Mesenchymal stem cell (in vitro differentiated cells and primary cell): ENCODE results near the gene RGS14.
A peak's percentile ranks its signal among the peaks of the same experiment; 100 is the strongest.

Experiments used
- DNase-seq: peaks from one replicate; pipeline ENCODE4 v3.0.0-alpha.2; 2013
- H2AFZ ChIP-seq: one replicate; pipeline ENCODE4 v1.6.1; 2013; ENCODE audit warnings: low read depth, mild to moderate bottlenecking, control low read depth, inconsistent platforms, low read length, moderate library complexity
- H2AK5ac ChIP-seq: 2 replicates; pipeline ENCODE4 v1.6.1; 2013; ENCODE audit warnings: low read length, moderate library complexity, mild to moderate bottlenecking, inconsistent platforms; ENCODE audit not compliant: severe bottlenecking
- H2BK120ac ChIP-seq: one replicate; pipeline ENCODE4 v1.6.1; 2013; ENCODE audit warnings: low read depth, mild to moderate bottlenecking, inconsistent platforms, low read length, moderate library complexity
- H2BK12ac ChIP-seq, 2 experiments: one replicate each; pipeline ENCODE4 v1.6.1; 2013; ENCODE audit warnings: inconsistent platforms in 2 of 2, low read length in 2 of 2, mild to moderate bottlenecking in 2 of 2, moderate library complexity in 2 of 2, control low read depth in 1 of 2
- H2BK15ac ChIP-seq: one replicate; pipeline ENCODE4 v1.6.1; 2013; ENCODE audit warnings: mild to moderate bottlenecking, low read depth, inconsistent platforms; ENCODE audit not compliant: poor library complexity, severe bottlenecking
- H2BK5ac ChIP-seq: 2 replicates; pipeline ENCODE4 v1.6.1; 2013; ENCODE audit warnings: low read depth, mild to moderate bottlenecking, low read length, control low read depth, inconsistent platforms; ENCODE audit not compliant: poor library complexity, severe bottlenecking
- H3K14ac ChIP-seq, 2 experiments: one replicate each; pipeline ENCODE4 v1.6.1; 2013; ENCODE audit warnings: inconsistent platforms in 2 of 2, low read length in 2 of 2, control low read depth in 1 of 2, mild to moderate bottlenecking in 1 of 2, moderate library complexity in 1 of 2
- H3K18ac ChIP-seq, 2 experiments: one replicate each; pipeline ENCODE4 v1.6.1; 2013; ENCODE audit warnings: inconsistent platforms in 2 of 2, low read length in 2 of 2, control low read depth in 1 of 2, low read depth in 1 of 2, mild to moderate bottlenecking in 1 of 2
- H3K23ac ChIP-seq, 2 experiments: one replicate each; pipeline ENCODE4 v1.6.1; 2013; ENCODE audit warnings: inconsistent platforms in 2 of 2, low read length in 2 of 2, mild to moderate bottlenecking in 2 of 2, moderate library complexity in 2 of 2, control low read depth in 1 of 2
- H3K27ac ChIP-seq: 2 replicates; pipeline ENCODE4 v1.5.1; 2013; ENCODE audit warnings: mild to moderate bottlenecking, moderate library complexity, low read length, control low read depth, inconsistent platforms; ENCODE audit not compliant: poor library complexity, severe bottlenecking
- H3K27me3 ChIP-seq, 2 experiments: 2 replicates each; pipeline versions ENCODE4 v1.6.1 to v1.7.0; 2013; ENCODE audit warnings: low read length in 2 of 2, mild to moderate bottlenecking in 2 of 2, moderate library complexity in 2 of 2, control low read depth in 1 of 2, inconsistent platforms in 1 of 2; ENCODE audit not compliant: control insufficient read depth in 1 of 2, insufficient read depth in 1 of 2
- H3K36me3 ChIP-seq, 2 experiments: 2 replicates each; pipeline versions ENCODE4 v1.6.1 to v1.7.0; 2013; ENCODE audit warnings: low read length in 2 of 2, control low read depth in 1 of 2, inconsistent platforms in 1 of 2, low read depth in 1 of 2, mild to moderate bottlenecking in 1 of 2; ENCODE audit not compliant: insufficient read depth in 2 of 2, control insufficient read depth in 1 of 2
- H3K4ac ChIP-seq, 2 experiments: one replicate each; pipeline ENCODE4 v1.6.1; 2013; ENCODE audit warnings: inconsistent platforms in 2 of 2, low read length in 2 of 2, mild to moderate bottlenecking in 2 of 2, moderate library complexity in 2 of 2, control low read depth in 1 of 2, low read depth in 1 of 2
- H3K4me1 ChIP-seq: 2 replicates; pipeline ENCODE4 v1.6.1; 2013; ENCODE audit warnings: low read depth, low read length, control low read depth; ENCODE audit not compliant: control insufficient read depth, insufficient read depth
- H3K4me2 ChIP-seq: 2 replicates; pipeline ENCODE4 v1.6.1; 2013; ENCODE audit warnings: low read length, mild to moderate bottlenecking, inconsistent platforms; ENCODE audit not compliant: poor library complexity, severe bottlenecking
- H3K4me3 ChIP-seq, 2 experiments: 2 replicates each; pipeline versions ENCODE4 v1.5.1 to v1.7.0; 2013; ENCODE audit warnings: low read length in 2 of 2, mild to moderate bottlenecking in 2 of 2, control low read depth in 1 of 2, low read depth in 1 of 2; ENCODE audit not compliant: insufficient read depth in 1 of 2
- H3K79me1 ChIP-seq: replicated peaks from 2 replicates; pipeline ENCODE4 v1.6.1; 2013; ENCODE audit warnings: mild to moderate bottlenecking, control low read depth, low read length, inconsistent platforms; ENCODE audit not compliant: poor library complexity, severe bottlenecking
- H3K9ac ChIP-seq: 2 replicates; pipeline ENCODE4 v1.7.0; 2013; ENCODE audit warnings: mild to moderate bottlenecking, low read length, moderate library complexity
- H3K9me3 ChIP-seq: 2 replicates; pipeline ENCODE4 v1.7.0; 2013; ENCODE audit warnings: mild to moderate bottlenecking, low read length; ENCODE audit not compliant: control insufficient read depth
- H4K8ac ChIP-seq: one replicate; pipeline ENCODE4 v1.6.1; 2013; ENCODE audit warnings: inconsistent platforms, mild to moderate bottlenecking, low read length, moderate library complexity
- H4K91ac ChIP-seq: one replicate; pipeline ENCODE4 v1.6.1; 2013; ENCODE audit warnings: mild to moderate bottlenecking, low read length, inconsistent platforms
- WGBS: methylation state at CpG from one replicate; pipeline ENCODE4 v1.1.7; 2013; ENCODE audit warnings: mixed read lengths; 5-methylcytosine and 5-hydroxymethylcytosine counted together

RGS14 gene

DNA sequence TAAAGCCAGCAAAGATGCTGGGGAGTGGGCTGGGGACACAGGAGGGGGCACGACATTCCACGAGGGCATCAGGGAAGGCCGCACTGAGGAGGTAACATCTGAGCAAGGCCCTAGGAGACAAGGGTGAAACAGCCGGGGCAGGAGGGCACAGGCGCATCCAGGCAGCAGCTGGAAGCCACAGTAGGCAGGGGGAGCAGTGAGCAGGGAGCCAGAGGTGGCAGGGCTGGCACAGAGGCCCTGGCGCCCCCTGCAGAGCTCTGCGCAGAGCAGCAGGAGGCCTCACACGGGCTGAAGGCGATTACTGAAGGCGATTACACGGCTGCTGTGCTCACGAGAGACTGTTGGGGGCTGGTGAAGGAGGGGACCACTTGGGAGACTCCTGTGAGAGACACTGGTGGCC, 21.6 kb upstream of the RGS14 start:
- Histone ChIP-seq H3K4me2 (no peak overlapping the region), H3K18ac (no peak overlapping the region), H2AFZ (no peak overlapping the region), H3K4ac (no peak overlapping the region), H3K4me3 (no peak overlapping the region), H2BK15ac (no peak overlapping the region), H3K23ac (no peak overlapping the region), H3K4me1 (peaks cover 2% of the 10 kb centered on the region), H4K91ac (no peak overlapping the region), H2BK5ac (no peak overlapping the region), H3K9ac (no peak overlapping the region), H3K9me3 (no peaks in the 10 kb centered on the region), H3K14ac (no peak overlapping the region), H3K79me1 (peaks cover 64% of the 10 kb centered on the region), H3K36me3 (peaks cover 73 to 83% of the 10 kb centered on the region in 2 experiments), H3K27ac (no peak overlapping the region), H3K27me3 (no peaks in the 10 kb centered on the region), H2AK5ac (no peak overlapping the region), H2BK120ac (no peak overlapping the region), H4K8ac (no peak overlapping the region), H2BK12ac (no peak overlapping the region)
- DNase-seq = peak; percentile 13
- 84% methylated on average over 12 of the region's 12 CpGs for WGBS

- Histone ChIP-seq H3K4me3 (no peak overlapping the region), H3K79me1 (peaks cover 59% of the 10 kb centered on the region), H4K8ac (no peak overlapping the region), H3K4ac (no peak overlapping the region), H3K9me3 (no peaks in the 10 kb centered on the region), H3K14ac (no peak overlapping the region), H3K4me1 (peaks cover 2% of the 10 kb centered on the region), H3K9ac (no peak overlapping the region), H4K91ac (no peak overlapping the region), H2AK5ac (no peak overlapping the region), H2BK5ac (no peak overlapping the region), H3K27me3 (no peaks in the 10 kb centered on the region), H3K18ac (no peak overlapping the region), H2BK15ac (no peak overlapping the region), H2BK120ac (no peak overlapping the region), H2BK12ac (no peak overlapping the region), H3K4me2 (no peak overlapping the region), H2AFZ (no peak overlapping the region), H3K27ac (no peak overlapping the region), H3K36me3 (peaks cover 72 to 78% of the 10 kb centered on the region in 2 experiments), H3K23ac (no peak overlapping the region)
- DNase-seq = no peak
- 99% methylated on average over 36 of the region's 36 CpGs for WGBS
These were observed 20.9 kb upstream of the RGS14 start for GRCh38 chr5:177336603-177337494.

DNA sequence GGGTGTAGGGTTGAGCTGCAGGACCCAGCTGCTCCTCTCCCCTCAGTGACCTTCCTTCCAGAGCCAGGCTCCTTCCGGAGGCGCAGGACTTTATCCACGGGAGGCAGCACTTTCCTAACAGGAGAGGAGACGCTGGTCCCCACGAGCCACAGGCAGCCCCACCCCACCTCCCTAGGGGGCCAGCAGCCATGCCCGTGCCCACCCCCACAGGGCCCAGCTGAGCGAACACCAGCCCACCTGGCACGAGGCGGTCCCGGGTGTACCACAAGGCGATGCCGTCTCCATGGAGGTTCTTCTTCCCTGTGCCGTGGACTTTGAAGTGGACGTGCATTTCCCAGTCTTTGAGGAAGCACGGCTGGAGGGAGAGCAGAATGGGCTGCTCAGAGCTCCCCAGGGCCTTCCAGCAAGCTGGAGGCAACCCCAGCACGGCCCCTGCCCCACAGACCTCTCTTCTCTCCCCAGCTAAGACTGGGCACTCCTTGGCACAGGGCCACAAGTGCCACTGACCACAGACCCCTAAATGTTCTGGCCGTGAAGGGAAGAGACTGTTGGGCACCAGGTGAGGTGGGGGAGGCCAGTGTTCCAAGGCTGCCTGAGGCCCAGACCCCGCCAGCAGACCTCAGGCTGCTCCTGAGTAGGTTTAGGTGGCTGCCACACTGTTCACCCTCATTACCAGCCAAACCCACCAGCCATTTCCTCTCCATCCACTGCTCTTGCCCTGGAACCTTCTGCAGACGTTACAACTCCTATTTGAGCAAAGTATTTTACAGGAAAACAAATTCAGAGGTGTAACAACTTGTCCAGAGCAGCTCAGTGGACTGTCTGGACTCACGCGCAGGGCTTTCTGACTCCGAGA, 19.2 kb upstream of the RGS14 start:
- H3K36me3 ChIP-seq = peaks cover 66 to 71% of the 10 kb centered on the region in 2 experiments
- no peak overlapping the region for H3K9ac ChIP-seq
- H2BK15ac ChIP-seq = no peak overlapping the region
- no peak overlapping the region for H2BK5ac ChIP-seq
- H2AFZ ChIP-seq = no peak overlapping the region
- no peak overlapping the region for H3K4me2 ChIP-seq
- H3K9me3 ChIP-seq = no peaks in the 10 kb centered on the region
- H2BK120ac ChIP-seq = no peak overlapping the region
- no peak overlapping the region for H4K8ac ChIP-seq
- no peak overlapping the region for H3K4me3 ChIP-seq
- no peak overlapping the region for H3K4ac ChIP-seq
- no peak overlapping the region for H3K23ac ChIP-seq
- H3K18ac ChIP-seq = no peak overlapping the region
- H2AK5ac ChIP-seq = no peak overlapping the region
- H3K79me1 ChIP-seq = peaks cover 46% of the 10 kb centered on the region
- WGBS = 92% methylated on average over 21 of the region's 22 CpGs
- H3K27me3 ChIP-seq = no peaks in the 10 kb centered on the region
- no peak overlapping the region for H4K91ac ChIP-seq
- DNase-seq = no peak
- no peak overlapping the region for H2BK12ac ChIP-seq
- H3K27ac ChIP-seq = no peak overlapping the region
- peaks cover 2% of the 10 kb centered on the region for H3K4me1 ChIP-seq
- H3K14ac ChIP-seq = no peak overlapping the region

DNA sequence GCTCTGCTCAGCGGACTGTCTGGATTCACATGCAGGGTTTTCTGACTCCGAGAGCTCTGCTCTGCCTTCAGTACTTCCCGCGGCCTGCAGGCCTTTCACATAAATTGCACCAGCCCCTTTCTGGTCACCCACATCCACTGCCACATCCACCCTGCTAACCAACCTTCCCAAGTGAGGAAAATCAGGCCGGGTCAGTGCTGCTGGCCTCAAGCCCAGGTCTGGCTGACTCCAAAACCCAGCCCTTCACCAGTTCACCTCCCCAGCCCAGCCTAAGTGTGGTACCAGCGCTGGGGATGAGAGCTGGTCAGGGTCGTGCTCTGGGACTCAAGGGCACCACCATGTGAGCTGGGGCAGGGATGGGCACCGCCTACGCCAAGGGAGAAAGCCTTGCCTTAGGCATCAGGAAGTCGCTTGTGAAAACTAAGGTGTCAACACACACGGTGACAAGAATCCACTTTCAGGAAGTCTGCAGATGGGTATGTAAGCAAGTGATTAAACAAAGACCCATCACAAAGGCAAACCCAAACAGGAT, 18.6 kb upstream of the RGS14 start:
- Histone ChIP-seq H2BK5ac (no peak overlapping the region), H3K4ac (no peak overlapping the region)
- DNase-seq = no peak

More for the DNA sequence above, 18.6 kb upstream of the RGS14 start:
- H3K14ac ChIP-seq = no peak overlapping the region
- no peak overlapping the region for H2BK15ac ChIP-seq
- H3K4me2 ChIP-seq = no peak overlapping the region
- no peaks in the 10 kb centered on the region for H3K9me3 ChIP-seq
- H3K23ac ChIP-seq = no peak overlapping the region
- no peak overlapping the region for H4K91ac ChIP-seq
- H4K8ac ChIP-seq = peak overlapping the region; percentile 38
- H2AFZ ChIP-seq = no peak overlapping the region
- H3K4me1 ChIP-seq = peaks cover 2% of the 10 kb centered on the region
- no peak overlapping the region for H2AK5ac ChIP-seq
- no peak overlapping the region for H2BK12ac ChIP-seq
- no peak overlapping the region for H3K18ac ChIP-seq
- H3K4me3 ChIP-seq = no peak overlapping the region
- H3K27me3 ChIP-seq = no peaks in the 10 kb centered on the region
- no peak overlapping the region for H3K9ac ChIP-seq
- peaks cover 61 to 67% of the 10 kb centered on the region in 2 experiments for H3K36me3 ChIP-seq
- WGBS = 82% methylated on average over 11 of the region's 11 CpGs
- no peak overlapping the region for H3K27ac ChIP-seq
- H2BK120ac ChIP-seq = no peak overlapping the region
- peaks cover 44% of the 10 kb centered on the region for H3K79me1 ChIP-seq
